GM20431 (cell line): Measurements from ENCODE around the gene MISP.

Experiments
- in situ Hi-C: fragments of 300-500 bp; cut with MseI, MboI; formaldehyde crosslinking; loops from one replicate; pipeline ENCODE4 v1.15.0; 2020; ENCODE audit warnings: low sequenced_read_pairs; ENCODE audit not compliant: unreplicated experiment

MISP gene

DNA sequence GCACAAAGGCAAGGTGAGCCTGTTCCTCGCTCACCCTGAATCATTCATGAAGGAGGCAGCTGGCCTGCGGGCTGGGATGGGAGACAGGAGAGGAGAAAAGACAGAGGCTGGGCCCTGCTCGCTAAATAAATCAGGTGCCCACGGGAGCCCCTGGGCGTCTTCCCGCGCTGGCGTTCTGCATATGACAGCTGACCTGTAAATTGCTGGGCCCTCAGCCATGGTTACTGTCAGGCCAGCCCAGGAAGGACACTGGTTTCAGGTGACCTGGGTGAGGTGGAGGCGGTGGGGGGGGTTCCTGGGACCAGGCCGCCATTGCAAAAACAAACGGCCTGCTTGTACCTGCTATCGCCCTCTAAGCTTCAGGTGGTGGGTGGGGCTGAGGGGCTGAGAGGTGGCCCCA lies 42.9 kb downstream of the MISP start:
- in situ Hi-C loops: no loop called here

GRCh38 chr19:795073-795611 lies 44.2 kb downstream of the MISP start:
- in situ Hi-C loops: no loop called here

- in situ Hi-C loops: no loop called here
Observed at GRCh38 chr19:795691-796581, 45.0 kb downstream of the MISP start.

DNA sequence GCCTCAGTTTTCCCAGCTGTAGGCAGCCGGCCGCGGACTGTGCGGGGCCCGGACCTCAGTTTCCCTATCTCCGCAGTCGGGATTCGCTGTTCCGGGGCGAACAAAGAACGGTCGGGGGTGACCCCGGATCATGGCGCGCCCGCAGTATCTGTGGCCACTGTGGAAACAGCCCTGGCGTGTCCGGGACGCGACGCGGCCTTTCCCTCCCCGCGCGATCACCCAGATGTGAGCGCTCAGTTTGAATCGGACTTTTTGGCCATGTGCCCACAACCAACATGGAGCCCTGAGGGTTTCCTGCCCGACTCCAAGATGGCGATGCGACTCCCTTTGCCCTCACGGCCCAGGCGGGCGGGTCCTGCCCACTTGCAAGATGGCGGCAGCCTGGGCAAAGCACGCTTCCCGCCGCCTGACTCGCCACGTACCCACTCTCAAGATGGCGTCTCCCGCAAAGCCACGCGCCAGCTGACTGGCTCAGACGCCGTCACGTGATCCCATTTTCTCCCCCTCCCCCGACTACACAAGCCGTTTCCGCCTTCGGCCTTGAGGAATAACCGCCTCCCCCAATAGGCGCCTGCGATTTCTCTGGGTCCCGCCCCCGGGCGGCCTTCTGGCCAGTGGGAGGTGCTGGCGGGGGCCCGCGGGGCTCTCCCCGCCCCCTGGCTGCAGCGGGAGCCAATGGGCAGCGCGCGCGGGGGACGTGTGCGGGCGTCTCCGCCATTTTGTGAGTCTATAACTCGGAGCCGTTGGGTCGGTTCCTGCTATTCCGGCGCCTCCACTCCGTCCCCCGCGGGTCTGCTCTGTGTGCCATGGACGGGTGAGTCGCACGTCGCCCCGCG lies 46.0 kb downstream of the MISP start, which contains the start of gene PTBP1:
Gene PTBP1, plus strand, starts transcription at position 761 of the 836 bp plus-strand sequence. Its CDS starts 46 bp downstream, at position 807.
- in situ Hi-C loops: no loop called here

DNA sequence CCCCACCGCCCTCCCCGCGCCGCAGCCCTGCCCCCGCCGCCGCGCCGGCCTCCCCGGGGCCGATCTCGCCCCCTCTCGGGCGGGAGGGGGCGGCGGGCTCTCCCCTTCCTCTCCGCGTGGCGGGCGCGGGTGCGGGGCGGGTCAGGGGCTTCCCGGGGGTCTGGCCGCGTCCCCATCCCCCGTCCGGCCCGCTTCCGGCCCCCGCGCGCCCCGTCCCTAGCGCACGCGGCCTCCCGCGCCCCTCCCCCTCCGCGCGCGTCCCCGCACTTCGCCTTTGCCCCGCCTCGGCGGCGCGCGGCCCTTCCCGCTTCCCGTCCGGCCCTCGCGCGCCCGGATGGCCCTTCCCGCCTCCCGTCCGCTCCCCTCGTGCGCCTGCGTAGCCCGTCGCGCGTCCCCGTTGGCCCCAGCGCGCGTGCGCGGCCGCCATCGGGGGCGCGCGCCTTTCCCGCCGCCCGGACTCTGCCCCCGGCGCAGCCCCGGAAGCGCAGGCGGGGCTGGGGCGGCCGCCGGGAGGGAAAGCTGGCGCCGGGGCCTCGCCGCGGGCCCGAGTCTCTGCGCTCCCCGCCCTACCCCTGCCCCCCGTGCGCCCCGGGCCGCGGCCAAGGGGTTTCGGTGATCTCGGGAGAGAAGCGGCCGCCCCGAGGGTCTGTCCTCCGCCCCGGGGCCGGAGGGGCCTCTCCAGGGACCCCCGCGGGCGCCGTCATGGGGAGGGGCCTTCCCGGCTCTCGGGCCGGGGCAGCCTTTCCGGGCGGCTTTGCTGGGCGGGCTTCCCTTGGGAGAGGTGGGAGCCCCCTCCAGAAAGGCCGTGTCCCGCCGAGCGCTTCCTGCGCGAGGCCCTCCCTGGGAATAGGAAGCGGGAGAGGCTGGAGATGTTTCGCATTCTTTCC lies 46.9 kb downstream of the MISP start:
- in situ Hi-C loops: no loop called here

- in situ Hi-C loops: no loop called here
Observed at GRCh38 chr19:798415-799075, 47.6 kb downstream of the MISP start.

DNA sequence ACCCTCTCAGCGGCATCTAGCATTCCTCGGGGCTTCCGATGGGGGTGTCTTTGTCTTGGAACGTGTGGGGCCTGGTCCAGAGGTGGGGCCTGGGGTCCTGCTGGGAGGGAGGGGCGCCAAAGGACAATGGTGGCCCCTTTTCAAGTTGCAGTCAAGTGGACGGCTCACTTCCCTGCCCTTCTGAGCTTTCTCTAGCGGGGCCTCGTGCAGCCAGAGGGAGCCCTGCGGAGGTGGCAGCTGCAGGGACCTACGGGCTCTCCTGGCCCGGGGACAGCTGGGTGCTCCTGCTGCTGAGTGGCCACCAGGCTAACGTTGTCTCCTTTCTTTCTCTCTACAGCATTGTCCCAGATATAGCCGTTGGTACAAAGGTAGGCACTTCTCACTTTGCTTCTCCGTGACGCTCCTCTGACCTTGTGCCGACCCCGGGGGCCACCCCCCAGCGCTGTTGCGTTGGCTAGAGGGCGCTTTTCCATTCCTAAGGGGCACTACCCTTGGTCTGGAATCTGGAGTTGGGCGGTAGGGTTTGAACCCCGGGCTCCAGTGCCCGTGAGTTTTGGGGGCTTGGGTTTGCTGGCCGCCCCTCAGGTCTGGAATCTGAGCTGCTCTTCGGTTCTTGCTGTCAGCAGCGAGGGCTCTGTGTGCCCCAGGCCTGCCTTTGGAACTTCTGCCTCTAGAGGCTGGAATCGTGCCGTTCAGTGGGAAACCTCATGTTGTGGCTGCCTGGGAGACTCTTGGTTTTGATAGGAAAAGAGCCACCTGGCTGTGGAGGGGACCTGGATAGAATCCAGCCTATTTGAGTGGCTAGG lies 48.4 kb downstream of the MISP start:
- in situ Hi-C loops: no loop called here

DNA sequence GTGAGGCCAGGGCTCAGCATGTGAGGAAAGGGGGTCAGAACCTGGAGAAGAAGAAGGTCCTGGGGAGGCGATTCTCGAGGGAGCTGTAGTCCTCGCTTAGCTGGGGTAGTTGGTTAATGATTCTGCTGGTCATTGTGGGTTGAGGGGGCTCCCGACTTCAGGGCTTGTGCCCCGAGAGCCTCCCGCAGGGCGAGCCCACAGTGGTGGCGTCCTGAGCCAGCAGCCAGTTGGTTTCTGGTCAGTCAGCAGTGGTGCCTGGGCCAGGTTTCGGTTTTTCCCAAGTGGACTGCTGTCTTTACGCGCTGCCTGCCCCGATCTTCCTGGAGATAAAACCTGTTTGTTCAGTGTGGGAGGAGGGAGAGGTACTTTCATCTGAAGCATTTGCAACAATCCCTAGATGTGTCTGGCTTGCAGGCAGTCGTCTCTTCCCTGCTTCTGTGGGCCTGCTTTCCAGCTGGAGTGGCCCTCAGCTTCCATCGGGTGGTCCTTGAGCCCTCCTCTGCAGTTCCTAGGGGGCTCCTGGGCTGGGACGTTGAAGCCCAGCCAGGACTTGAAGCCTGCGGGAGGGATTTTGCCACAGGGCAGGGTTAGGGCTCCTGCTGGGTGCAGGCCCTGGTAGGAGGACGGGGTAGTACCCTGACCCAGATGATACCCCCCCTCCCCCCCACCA lies 49.6 kb downstream of the MISP start:
- in situ Hi-C loops: no loop called here

DNA sequence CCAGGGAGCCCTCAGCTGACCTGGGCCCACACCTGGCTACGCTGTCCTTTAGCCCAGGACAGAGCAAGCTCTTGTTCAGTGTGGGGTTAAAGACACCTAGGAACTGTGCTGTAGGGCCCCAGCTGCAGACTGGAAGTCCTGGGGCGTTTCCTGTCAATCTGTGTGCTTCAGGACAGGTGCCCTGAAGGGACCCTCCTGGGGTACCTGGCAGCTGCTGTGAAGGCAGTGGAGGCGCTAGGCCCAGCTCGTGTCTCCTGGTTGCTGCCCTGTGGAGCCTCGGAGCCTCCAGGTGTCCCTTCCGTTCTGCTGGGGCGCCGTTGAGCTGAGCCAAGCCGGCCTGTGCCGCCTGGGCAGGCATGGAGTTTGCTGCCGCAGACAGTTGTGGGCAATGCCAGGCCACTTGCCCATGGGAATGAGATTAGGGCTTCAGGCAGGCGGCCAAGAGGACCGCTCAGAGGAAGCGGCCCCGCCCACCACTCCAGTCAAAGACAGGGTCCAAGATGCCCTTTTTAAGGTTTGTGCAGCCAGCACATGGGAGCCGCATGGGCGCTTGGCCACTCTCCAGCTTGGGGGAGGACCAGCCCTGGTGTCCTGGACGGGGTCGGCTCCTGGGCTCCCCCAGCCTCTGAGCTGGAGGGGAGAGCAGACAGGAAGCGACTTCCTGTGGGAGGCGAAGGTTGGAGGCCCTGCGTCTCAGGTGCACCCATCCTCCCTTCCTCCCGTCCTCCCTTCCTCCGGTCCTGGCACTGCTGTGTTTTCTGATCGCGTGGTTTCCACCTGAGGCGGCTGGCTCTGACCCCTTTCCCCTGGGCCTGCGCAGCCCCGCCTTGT lies 50.3 kb downstream of the MISP start:
- in situ Hi-C loops: no loop called here

DNA sequence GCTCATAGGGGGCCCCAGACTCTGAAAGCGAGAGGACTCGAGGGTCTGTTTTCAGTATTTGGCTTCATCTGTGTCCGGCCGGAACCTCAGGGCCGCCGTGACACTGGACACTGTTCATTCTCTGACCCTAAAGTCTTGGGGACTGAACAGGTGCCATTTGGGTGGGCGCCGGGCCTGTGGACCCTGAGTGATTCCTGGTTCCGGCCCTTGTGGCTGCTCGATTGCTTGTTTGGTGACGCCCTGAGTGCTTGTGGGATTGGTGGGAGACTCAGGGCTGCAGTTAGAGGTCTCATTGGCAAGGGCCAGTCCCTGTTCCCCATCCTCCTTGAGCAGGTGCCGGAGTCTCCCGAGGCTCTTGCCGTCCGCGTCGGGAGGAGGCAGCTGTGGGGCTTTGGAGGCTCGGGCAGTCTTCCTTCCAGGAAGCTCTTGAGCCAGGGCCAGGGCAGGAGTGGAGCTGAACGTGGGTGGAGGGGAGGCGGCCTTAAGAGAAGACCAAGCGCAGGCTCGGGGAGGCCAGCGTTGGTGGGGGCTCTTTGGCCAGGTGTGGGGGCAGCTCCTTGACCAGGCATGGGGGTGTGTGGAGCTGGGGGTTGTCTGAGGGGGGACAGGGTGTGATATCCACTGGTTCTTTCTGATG lies 51.1 kb downstream of the MISP start:
- in situ Hi-C loops: no loop called here

GRCh38 chr19:802498-803098 lies 51.7 kb downstream of the MISP start:
- in situ Hi-C loops: no loop called here

DNA sequence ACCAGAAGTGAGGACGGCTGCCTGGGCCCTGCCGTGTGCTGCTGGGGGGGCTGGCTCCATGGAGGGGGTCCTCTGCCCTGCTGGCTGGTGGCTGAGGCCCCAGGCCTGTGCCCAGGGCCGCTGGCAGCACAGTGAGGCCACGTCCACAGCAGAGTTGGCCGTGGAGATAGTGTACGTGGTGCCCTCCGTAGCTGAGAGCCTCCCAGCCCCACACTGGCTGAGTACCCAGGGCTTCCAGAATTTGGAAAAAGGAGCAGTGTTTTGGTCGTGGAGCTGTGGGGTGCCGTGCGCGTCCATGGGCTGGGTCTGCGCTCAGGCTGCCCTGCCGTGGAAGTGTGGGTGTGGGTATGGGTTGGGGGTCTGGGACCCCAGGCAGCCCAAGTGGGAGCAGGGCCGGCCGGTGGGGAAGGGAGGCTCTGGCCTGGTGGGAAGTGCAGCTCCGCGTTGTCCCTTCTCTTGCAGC lies 52.2 kb downstream of the MISP start:
- in situ Hi-C loops: no loop called here

GRCh38 chr19:803686-804418 lies 52.9 kb downstream of the MISP start:
- in situ Hi-C loops: no loop called here

- in situ Hi-C loops: no loop called here
Observed at GRCh38 chr19:804419-805165, 53.7 kb downstream of the MISP start.

GRCh38 chr19:805166-805551 lies 54.2 kb downstream of the MISP start:
- in situ Hi-C loops: no loop called here
